HL-60 (cell line): ENCODE data around the gene SPOUT1.
"Not testable (repeated sequence)": the region's sequence is repeated elsewhere in the genome, so short reads cannot be mapped to it uniquely, and the experiment has no call there.

ENCODE experiments used
- DNase-seq, 2 experiments: peaks; one replicate each; pipeline ENCODE4 v3.0.0-alpha.2; 2010 to 2020; ENCODE audit warnings: low read depth in 1 of 2, low spot score in 1 of 2
- H3K27ac ChIP-seq: fragments of 250-450 bp; sonication (Bioruptor Pico); replicated peaks from 2 replicates; pipeline ENCODE4 v1.5.1; 2020; ENCODE audit warnings: mild to moderate bottlenecking, moderate library complexity
- H3K27me3 ChIP-seq: fragments of 250-450 bp; sonication (Bioruptor Pico); 2 replicates; pipeline ENCODE4 v1.5.1; 2021; ENCODE audit warnings: mild to moderate bottlenecking, moderate library complexity; ENCODE audit not compliant: insufficient read depth, poor library complexity, severe bottlenecking
- H3K4me3 ChIP-seq: replicated peaks from 2 replicates; pipeline ENCODE4 v1.5.1; 2011; ENCODE audit warnings: mild to moderate bottlenecking, control low read depth, low read length; ENCODE audit not compliant: insufficient read depth
- GABPA ChIP-seq: IDR thresholded peaks from 2 replicates; pipeline ENCODE4 v1.6.1; 2012; ENCODE audit warnings: low read depth
- POLR2AphosphoS5 ChIP-seq: IDR thresholded peaks from 2 replicates; pipeline ENCODE4 v1.6.1; 2012; ENCODE audit warnings: low read depth
- REST ChIP-seq: IDR thresholded peaks from 2 replicates; pipeline ENCODE4 v1.6.1; 2012; ENCODE audit warnings: low read depth; ENCODE audit not compliant: insufficient replicate concordance
- SPI1 ChIP-seq: IDR thresholded peaks from 2 replicates; pipeline ENCODE4 v1.6.1; 2012; ENCODE audit warnings: low read depth, mild to moderate bottlenecking, borderline replicate concordance
- TF ChIP-seq, protein P1 (sequence below): IDR thresholded peaks from one replicate; pipeline ENCODE4 v1.5.1; 2011; ENCODE audit warnings: low read length, control low read depth, inconsistent platforms; ENCODE audit not compliant: insufficient read depth

The SPOUT1 gene

DNA sequence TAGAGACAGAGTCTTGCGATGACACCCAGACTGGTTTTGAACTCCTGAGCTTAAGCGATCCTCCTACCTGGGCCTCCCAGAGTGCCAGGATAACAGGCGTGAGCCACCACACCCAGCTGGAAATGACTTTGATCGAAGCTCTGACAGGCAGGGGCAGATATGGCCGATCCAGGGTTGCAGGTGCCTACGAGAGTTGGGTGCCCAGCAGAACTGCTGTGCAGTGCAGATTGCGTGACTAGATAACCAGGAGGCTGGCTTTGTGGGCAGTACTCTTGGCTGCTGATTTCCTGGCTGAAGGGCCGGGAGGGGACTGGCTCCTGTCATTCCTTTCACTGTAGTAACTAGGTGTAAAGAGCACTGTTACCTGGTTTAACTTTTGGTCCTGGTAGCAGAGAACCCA lies 30.7 kb downstream of the SPOUT1 start:
- H3K27ac ChIP-seq, result no peak overlapping the region
- no peak for DNase-seq
- no peaks in the 10 kb centered on the region for H3K27me3 ChIP-seq
- TF ChIP-seq REST, result no peak
- no peak for TF ChIP-seq GABPA
- TF ChIP-seq POLR2AphosphoS5, result no peak
- TF ChIP-seq SPI1, result no peak
- TF ChIP-seq, protein P1, sequence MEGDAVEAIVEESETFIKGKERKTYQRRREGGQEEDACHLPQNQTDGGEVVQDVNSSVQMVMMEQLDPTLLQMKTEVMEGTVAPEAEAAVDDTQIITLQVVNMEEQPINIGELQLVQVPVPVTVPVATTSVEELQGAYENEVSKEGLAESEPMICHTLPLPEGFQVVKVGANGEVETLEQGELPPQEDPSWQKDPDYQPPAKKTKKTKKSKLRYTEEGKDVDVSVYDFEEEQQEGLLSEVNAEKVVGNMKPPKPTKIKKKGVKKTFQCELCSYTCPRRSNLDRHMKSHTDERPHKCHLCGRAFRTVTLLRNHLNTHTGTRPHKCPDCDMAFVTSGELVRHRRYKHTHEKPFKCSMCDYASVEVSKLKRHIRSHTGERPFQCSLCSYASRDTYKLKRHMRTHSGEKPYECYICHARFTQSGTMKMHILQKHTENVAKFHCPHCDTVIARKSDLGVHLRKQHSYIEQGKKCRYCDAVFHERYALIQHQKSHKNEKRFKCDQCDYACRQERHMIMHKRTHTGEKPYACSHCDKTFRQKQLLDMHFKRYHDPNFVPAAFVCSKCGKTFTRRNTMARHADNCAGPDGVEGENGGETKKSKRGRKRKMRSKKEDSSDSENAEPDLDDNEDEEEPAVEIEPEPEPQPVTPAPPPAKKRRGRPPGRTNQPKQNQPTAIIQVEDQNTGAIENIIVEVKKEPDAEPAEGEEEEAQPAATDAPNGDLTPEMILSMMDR, result no peak
- H3K4me3 ChIP-seq, result no peak overlapping the region

DNA sequence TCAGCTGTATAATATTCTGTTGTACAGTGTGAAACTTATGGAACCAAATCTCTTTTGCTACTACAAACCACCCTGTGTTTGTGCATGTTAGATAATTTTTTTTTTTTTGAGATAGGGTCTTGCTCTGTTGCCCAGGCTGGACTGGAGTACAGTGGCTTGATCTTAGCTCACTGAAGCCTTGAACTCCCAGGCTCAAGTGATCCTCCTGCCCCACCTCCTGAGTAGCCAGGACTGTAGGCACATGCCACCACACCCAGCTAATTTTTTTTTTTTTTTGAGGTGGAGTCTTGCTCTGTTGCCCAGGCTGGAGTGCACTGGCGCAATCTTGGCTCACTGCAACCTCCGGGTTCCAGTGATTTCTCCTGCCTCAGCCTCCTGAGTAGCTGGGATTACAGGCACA lies 34.6 kb downstream of the SPOUT1 start:
- not testable (repeated sequence) for DNase-seq, H3K4me3 ChIP-seq, H3K27ac ChIP-seq, H3K27me3 ChIP-seq

- DNase-seq, result no peak
Observed at GRCh38 chr9:128792978-128793686, 36.5 kb downstream of the SPOUT1 start.

More at GRCh38 chr9:128792978-128793686, 36.5 kb downstream of the SPOUT1 start:
- H3K4me3 ChIP-seq, result no peak overlapping the region
- no peaks in the 10 kb centered on the region for H3K27me3 ChIP-seq
- no peak overlapping the region for H3K27ac ChIP-seq
- TF ChIP-seq REST, result no peak
- TF ChIP-seq GABPA, result no peak
- TF ChIP-seq POLR2AphosphoS5, result no peak
- TF ChIP-seq, protein P1, result no peak
- TF ChIP-seq SPI1, result no peak
